Stomach (tissue), 9 donors: ENCODE data around the gene ACBD4. TPM values are rescaled to one million over a fixed set of nuclear protein-coding genes. Genes with fewer than 3 reads are reported as not detected.

Source experiments
- DNase-seq, 2 donors: peaks; one replicate each; pipeline versions ENCODE4 v3.0.0 to v3.0.0-alpha.2; 2013 to 2019
- H3K27ac ChIP-seq, 5 donors: fragments of 200-600 bp in 4 of 5; sonication (generic) in 4 of 5; one replicate each; pipeline ENCODE4 v1.5.1; 2013 to 2019; ENCODE audit warnings: mild to moderate bottlenecking in 1 of 5, moderate library complexity in 1 of 5
- H3K27me3 ChIP-seq, 3 donors: fragments of 200-600 bp; sonication (generic); one replicate each; pipeline ENCODE4 v1.5.1; 2017 to 2019; ENCODE audit warnings: mixed run types in 1 of 3
- H3K36me3 ChIP-seq, 4 donors: fragments of 200-600 bp; sonication (generic); 1 replicate in 3 of 4; 2 replicates in 1 of 4; pipeline ENCODE4 v1.5.1; 2016 to 2019
- H3K4me1 ChIP-seq, 4 donors: fragments of 200-600 bp; sonication (generic); one replicate each; pipeline ENCODE4 v1.5.1; 2016 to 2019
- H3K4me3 ChIP-seq, 4 donors: fragments of 200-600 bp; sonication (generic) in 3 of 4; one replicate each; pipeline ENCODE4 v1.5.1; 2016 to 2019; ENCODE audit warnings: mild to moderate bottlenecking in 1 of 4
- H3K9me3 ChIP-seq, 4 donors: fragments of 200-600 bp; sonication (generic); one replicate each; pipeline ENCODE4 v1.5.1; 2016 to 2019
- EP300 ChIP-seq: sonication (generic); formaldehyde crosslinking; IDR thresholded peaks from one replicate; pipeline ENCODE4 v1.6.1; 2017; ENCODE audit warnings: antibody characterized with exemption
- POLR2A ChIP-seq, 4 donors: fragments of 450-650 bp; IDR thresholded peaks; one replicate each; pipeline ENCODE4 v1.6.1; 2016; ENCODE audit warnings: antibody characterized with exemption in 4 of 4, control low read depth in 2 of 4, mild to moderate bottlenecking in 1 of 4, moderate library complexity in 1 of 4
- POLR2AphosphoS5 ChIP-seq, 3 donors: sonication (generic); formaldehyde crosslinking; IDR thresholded peaks; one replicate each; pipeline ENCODE4 v1.6.1; 2016; ENCODE audit warnings: antibody characterized with exemption in 3 of 3
- WGBS, 5 donors: extraction: QIAGEN DNeasy Blood & Tissue Kit in 3 of 5; methylation state at CpG; one replicate each; pipeline versions ENCODE4 v1.1.5 to v1.1.7; 2013 to 2018; 5-methylcytosine and 5-hydroxymethylcytosine counted together
- intact Hi-C: fragments of 100-400 bp; cut with DNase I; formaldehyde crosslinking; loops from one replicate; pipeline ENCODE4 v1.15.1; 2023; ENCODE audit warnings: low total_unique reads
- polyA plus RNA-seq, 3 donors: library from polyadenylated mRNA; stranded (reverse); fragments of 200-250 nt; gene quantifications; one replicate each; pipeline ENCODE4 v1.2.3, GENCODE V29; 2013
- total RNA-seq, 5 donors: library from RNA; depleted of rRNA; stranded (reverse); fragments of >200 nt; gene quantifications; one replicate each; pipeline versions ENCODE4 v1.1.0 to v1.2.3, GENCODE V29; 2014 to 2016
- TF ChIP-seq, protein P1 (sequence below), 7 experiments: fragments of 450-650 bp in 4 of 7; fragments of 200-600 bp in 3 of 7; sonication (generic) in 3 of 7; IDR thresholded peaks; one replicate each; pipeline ENCODE4 v1.5.1; 2016 to 2019; ENCODE audit warnings: antibody characterized with exemption in 7 of 7, control low read depth in 2 of 7, mild to moderate bottlenecking in 1 of 7
- donor health status: healthy with polysubstance abuse.
- donor health status: Bipolar disorder and iron deficiency.
- donor health status: healthy.

The ACBD4 gene
- total and polyA plus RNA-seq, 8 donors, result 4.6 to 24.6 (median 17.1) TPM

DNA sequence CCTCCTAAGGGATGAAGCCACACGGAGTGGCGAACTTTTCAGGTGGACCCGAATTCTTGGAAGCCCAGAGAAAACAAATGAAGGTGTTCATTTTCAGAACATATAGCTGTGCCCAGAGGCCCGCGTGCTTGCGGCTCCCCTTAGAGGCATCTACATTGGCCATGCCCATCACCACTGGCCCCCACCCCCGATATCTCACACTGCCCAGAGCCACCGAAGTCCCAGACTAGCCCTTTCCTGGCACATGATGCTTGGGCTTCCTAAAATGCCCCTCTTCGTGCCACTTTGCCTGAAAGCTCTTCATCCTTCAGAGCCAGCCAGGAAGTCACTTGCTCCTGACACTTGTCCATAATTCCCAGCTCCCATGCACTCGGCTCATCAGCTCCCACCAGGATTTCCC, 10.7 kb downstream of the ACBD4 start:
- peak overlapping the region; percentile 47 to 99 (median 98) for H3K27ac ChIP-seq
- peaks cover 38 to 55% (median 45%) of the 10 kb centered on the region in 4 donors for H3K4me1 ChIP-seq
- no peak for DNase-seq
- TF ChIP-seq POLR2A (IDR thresholded peaks at IDR 0.05), result no peak
- no peak for TF ChIP-seq EP300
- no peak for TF ChIP-seq POLR2AphosphoS5 (IDR thresholded peaks at IDR 0.05)
- TF ChIP-seq, protein P1, sequence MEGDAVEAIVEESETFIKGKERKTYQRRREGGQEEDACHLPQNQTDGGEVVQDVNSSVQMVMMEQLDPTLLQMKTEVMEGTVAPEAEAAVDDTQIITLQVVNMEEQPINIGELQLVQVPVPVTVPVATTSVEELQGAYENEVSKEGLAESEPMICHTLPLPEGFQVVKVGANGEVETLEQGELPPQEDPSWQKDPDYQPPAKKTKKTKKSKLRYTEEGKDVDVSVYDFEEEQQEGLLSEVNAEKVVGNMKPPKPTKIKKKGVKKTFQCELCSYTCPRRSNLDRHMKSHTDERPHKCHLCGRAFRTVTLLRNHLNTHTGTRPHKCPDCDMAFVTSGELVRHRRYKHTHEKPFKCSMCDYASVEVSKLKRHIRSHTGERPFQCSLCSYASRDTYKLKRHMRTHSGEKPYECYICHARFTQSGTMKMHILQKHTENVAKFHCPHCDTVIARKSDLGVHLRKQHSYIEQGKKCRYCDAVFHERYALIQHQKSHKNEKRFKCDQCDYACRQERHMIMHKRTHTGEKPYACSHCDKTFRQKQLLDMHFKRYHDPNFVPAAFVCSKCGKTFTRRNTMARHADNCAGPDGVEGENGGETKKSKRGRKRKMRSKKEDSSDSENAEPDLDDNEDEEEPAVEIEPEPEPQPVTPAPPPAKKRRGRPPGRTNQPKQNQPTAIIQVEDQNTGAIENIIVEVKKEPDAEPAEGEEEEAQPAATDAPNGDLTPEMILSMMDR (IDR thresholded peaks at IDR 0.05), result no peak
- WGBS, 5 donors, result 80 to 91% (median 86%) methylated on average over 10 of the region's 10 CpGs
- no peaks in the 10 kb centered on the region for H3K9me3 ChIP-seq
- no peaks in the 10 kb centered on the region for H3K27me3 ChIP-seq
- H3K36me3 ChIP-seq, result no peaks in the 10 kb centered on the region
- H3K4me3 ChIP-seq, result no peak overlapping the region
- intact Hi-C loops, result no loop called here

DNA sequence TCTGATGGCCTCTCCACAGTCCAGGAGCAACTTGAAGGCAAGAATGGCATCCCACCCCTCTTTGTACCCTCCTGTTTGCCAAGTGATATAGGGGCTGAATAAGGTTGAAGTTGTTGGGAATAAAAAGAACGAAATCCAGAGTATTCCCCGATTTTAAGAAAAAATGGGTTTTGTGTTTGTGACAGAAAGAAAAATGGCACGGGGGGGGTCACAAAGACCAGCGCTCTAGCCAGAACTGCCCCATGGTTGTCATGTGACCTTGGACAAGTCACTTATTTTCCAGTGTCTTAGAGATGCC, 11.1 kb downstream of the ACBD4 start:
- TF ChIP-seq, protein P1 (IDR thresholded peaks at IDR 0.05), result no peak
- TF ChIP-seq EP300 (no peak), POLR2A (IDR thresholded peaks at IDR 0.05) (no peak), POLR2AphosphoS5 (IDR thresholded peaks at IDR 0.05) (no peak)
- Histone ChIP-seq H3K4me1 (peaks cover 41 to 58% (median 49%) of the 10 kb centered on the region in 4 donors), H3K36me3 (no peaks in the 10 kb centered on the region), H3K4me3 (peak overlapping the region in 3 of 4 donors; percentile 64 to 92 (median 84)), H3K27ac (peak overlapping the region; percentile 96 to 99 (median 98)), H3K27me3 (no peaks in the 10 kb centered on the region), H3K9me3 (no peaks in the 10 kb centered on the region)
- WGBS, 5 donors, result 62 to 85% (median 72%) methylated on average over 4 of the region's 4 CpGs
- no peak for DNase-seq
- intact Hi-C loops, result no loop called here

DNA sequence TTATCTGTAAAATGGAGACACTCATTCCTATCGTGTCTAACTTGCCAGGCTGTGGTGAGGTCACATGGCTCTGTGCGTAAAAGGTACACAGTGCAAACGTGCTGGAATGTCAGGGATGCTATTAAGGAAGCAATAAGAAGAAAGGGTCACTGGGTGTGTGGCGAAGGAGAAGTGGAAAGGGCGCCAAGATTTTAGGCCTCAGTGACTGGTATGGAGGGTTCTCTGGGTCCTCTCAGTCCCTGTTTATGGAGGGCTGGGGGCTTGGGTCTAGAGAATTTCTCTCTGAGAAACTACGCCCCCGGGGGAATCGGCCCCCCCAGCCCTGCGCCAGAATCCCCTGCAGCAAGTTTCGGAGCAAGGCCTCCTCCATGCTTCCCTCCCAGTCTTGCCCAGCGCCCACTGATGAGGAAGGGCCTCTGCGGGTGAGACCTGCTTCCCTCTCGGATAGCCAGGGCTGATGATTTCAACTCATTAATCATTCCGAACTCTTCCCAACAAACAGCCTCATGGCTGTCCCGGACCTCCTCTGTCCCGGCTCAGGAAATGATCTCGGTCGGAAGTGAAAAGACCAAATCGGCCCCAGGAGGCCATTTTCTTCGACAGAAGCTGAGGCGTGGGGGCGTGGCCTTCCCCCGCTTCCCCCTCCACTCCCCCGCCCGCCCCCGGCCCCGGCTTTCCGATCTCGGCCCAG, 11.5 kb downstream of the ACBD4 start:
- Histone ChIP-seq H3K9me3 (no peaks in the 10 kb centered on the region), H3K4me1 (peaks cover 46 to 63% (median 54%) of the 10 kb centered on the region in 4 donors), H3K36me3 (no peaks in the 10 kb centered on the region), H3K4me3 (peak overlapping the region; percentile 64 to 92 (median 83)), H3K27ac (peak overlapping the region; percentile 96 to 99 (median 98)), H3K27me3 (no peaks in the 10 kb centered on the region)
- TF ChIP-seq EP300 (no peak), POLR2AphosphoS5 (IDR thresholded peaks at IDR 0.05) (peak; percentile 63 to 83 (median 80))
- intact Hi-C loops, result no loop called here
- 5 to 7% (median 5%) methylated on average over 25 to 29 of the region's 29 CpGs for WGBS, 5 donors
- DNase-seq, result peak; percentile 71 to 92

DNA sequence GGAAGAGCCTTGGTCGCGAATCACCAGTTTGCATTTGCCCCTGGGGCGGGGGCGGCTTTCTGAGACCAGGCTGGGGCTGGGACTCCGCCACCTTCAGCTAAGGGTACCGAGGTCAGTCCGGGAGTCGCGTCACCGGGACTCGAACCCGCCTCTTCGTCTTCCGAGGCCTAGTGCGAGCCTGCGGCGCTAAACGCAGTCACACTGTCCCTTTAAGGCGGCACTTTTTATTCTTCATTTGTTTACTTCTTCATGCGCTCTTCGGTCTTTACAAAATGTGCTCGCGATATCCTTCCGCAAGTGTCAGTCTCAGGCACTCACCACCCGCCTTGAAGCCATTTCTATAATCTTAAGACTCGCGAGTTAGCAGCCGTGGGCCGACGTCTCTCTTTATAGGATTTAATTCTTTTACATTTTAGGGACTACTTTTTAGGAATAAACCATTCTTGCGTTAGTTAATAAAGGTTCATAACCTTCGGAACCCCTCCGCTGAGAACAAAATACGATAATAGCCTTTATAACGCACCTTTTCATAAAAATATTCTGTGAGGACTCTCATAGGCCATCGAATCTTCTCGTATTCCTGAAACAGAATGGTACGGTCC, 12.2 kb downstream of the ACBD4 start:
- WGBS, 5 donors, result 0 to 1% (median 0%) methylated on average over 35 to 38 of the region's 38 CpGs
- TF ChIP-seq, protein P1 (IDR thresholded peaks at IDR 0.05), result peak in 1 of 7 experiments; percentile 17
- TF ChIP-seq POLR2A (IDR thresholded peaks at IDR 0.05) (no peak), POLR2AphosphoS5 (IDR thresholded peaks at IDR 0.05) (peak; percentile 67 to 90 (median 81)), EP300 (no peak)
- Histone ChIP-seq H3K27ac (peak overlapping the region; percentile 96 to 99 (median 98)), H3K4me3 (peak overlapping the region; percentile 64 to 92 (median 83)), H3K9me3 (no peaks in the 10 kb centered on the region), H3K27me3 (no peaks in the 10 kb centered on the region), H3K4me1 (peaks cover 50 to 70% (median 60%) of the 10 kb centered on the region in 4 donors), H3K36me3 (no peaks in the 10 kb centered on the region)
- peak; percentile 74 to 97 for DNase-seq
- intact Hi-C loops, result no loop called here
